Kidney epithelial cell (primary cell): ENCODE data around the gene DOCK3. TPM values are rescaled to one million over a fixed set of nuclear protein-coding genes. Genes with fewer than 3 reads are reported as not detected.
"Not testable (repeated sequence)": the region's sequence is repeated elsewhere in the genome, so short reads cannot be mapped to it uniquely, and the experiment has no call there.

Source experiments
- DNase-seq: peaks from one replicate; pipeline ENCODE4 v3.0.0-alpha.2; 2010; ENCODE audit warnings: low read depth
- H3K27me3 ChIP-seq: 2 replicates; pipeline ENCODE4 v1.6.0; 2011; ENCODE audit warnings: low read length; ENCODE audit not compliant: control insufficient read depth, insufficient read depth
- H3K36me3 ChIP-seq: 2 replicates; pipeline ENCODE4 v1.5.1; 2011; ENCODE audit warnings: low read length; ENCODE audit not compliant: control insufficient read depth, insufficient read depth
- H3K4me3 ChIP-seq: 2 replicates; pipeline ENCODE4 v1.5.1; 2011; ENCODE audit warnings: low read depth, mild to moderate bottlenecking, control low read depth, low read length
- total RNA-seq: library from RNA; depleted of rRNA; stranded (reverse); fragments of >200 nt; gene quantifications from 2 replicates; pipeline ENCODE4 v1.2.3, GENCODE V29; 2015
- TF ChIP-seq, protein P1 (sequence below): IDR thresholded peaks from 2 replicates; pipeline ENCODE4 v1.5.1; 2011; ENCODE audit warnings: mild to moderate bottlenecking, moderate library complexity, low read length, control low read depth, inconsistent platforms; ENCODE audit not compliant: insufficient read depth, poor library complexity, severe bottlenecking

DOCK3 gene
- total RNA-seq, 1 donor from 2014 or later = 1.7 TPM

DNA sequence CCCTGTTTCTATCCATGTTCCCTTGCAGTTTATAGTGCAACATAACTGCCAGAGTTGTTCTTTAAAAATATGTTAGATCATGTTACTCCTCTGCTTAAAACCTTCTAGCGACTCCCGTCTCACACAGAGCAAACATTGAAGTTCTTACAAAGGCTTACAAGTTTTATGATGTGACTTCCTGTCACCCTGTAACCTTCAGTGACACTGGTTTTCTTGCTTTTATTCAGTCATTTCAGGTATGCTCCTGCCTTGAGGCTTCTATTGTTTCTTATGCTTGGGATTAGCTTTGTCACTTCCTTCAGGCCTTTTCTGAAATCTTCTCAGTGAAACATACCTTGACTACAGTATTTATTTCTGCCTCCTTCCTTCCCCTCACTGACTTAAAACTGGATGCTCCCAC lies 252.1 kb downstream of the DOCK3 start:
- Histone ChIP-seq H3K4me3 (no peak overlapping the region), H3K36me3 (no peaks in the 10 kb centered on the region), H3K27me3 (no peaks in the 10 kb centered on the region)
- TF ChIP-seq, protein P1, sequence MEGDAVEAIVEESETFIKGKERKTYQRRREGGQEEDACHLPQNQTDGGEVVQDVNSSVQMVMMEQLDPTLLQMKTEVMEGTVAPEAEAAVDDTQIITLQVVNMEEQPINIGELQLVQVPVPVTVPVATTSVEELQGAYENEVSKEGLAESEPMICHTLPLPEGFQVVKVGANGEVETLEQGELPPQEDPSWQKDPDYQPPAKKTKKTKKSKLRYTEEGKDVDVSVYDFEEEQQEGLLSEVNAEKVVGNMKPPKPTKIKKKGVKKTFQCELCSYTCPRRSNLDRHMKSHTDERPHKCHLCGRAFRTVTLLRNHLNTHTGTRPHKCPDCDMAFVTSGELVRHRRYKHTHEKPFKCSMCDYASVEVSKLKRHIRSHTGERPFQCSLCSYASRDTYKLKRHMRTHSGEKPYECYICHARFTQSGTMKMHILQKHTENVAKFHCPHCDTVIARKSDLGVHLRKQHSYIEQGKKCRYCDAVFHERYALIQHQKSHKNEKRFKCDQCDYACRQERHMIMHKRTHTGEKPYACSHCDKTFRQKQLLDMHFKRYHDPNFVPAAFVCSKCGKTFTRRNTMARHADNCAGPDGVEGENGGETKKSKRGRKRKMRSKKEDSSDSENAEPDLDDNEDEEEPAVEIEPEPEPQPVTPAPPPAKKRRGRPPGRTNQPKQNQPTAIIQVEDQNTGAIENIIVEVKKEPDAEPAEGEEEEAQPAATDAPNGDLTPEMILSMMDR = no peak
- no peak for DNase-seq

GRCh38 chr3:50930371-50931208 lies 255.9 kb downstream of the DOCK3 start:
- DNase-seq = no peak
- no peaks in the 10 kb centered on the region for H3K27me3 ChIP-seq
- no peak overlapping the region for H3K4me3 ChIP-seq
- TF ChIP-seq, protein P1 = no peak
- no peaks in the 10 kb centered on the region for H3K36me3 ChIP-seq

GRCh38 chr3:50932918-50933317 lies 258.2 kb downstream of the DOCK3 start:
- H3K4me3 ChIP-seq, DNase-seq, H3K27me3 ChIP-seq, H3K36me3 ChIP-seq: not testable (repeated sequence)

DNA sequence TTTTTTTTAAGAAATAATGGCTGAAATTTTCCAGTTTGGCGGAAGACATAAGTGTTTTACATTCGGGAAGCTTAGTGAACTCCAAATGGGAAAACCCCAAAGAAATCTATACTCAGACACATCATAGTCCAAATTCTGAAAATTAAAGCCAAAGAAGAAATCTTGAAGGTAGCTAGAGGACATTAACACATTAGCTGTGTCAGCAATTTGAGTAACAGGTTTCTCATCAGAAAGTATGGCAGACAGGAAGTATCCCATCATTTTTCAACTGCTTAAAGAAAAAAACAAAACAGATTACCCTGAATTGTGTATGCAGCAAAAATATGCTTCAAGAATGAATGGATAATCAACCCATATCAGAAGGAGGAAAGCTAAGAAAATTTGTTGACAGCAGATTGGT lies 261.7 kb downstream of the DOCK3 start:
- no peak for DNase-seq
- no peaks in the 10 kb centered on the region for H3K27me3 ChIP-seq
- no peaks in the 10 kb centered on the region for H3K36me3 ChIP-seq
- TF ChIP-seq, protein P1 = no peak
- H3K4me3 ChIP-seq = no peak overlapping the region

DNA sequence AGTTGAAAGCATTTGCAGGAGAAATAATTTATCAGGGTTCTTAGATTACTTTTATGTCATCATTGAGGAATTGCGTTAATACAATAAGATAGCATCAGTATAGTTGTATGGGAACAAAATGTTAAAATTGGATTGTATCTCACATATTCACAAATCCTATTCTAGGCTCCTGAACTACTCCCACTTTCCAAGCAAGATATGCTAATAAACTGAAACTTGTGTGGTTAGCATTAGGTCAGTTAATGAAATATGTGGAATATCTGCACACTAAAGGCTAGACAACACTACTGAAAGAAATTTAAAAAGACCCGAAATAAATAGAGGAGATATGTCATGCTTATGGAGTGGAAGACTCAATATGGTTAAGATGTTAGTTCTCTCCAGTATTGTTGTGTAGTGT lies 272.7 kb downstream of the DOCK3 start:
- no peak for DNase-seq
- H3K4me3 ChIP-seq = no peak overlapping the region
- H3K36me3 ChIP-seq = no peaks in the 10 kb centered on the region
- no peaks in the 10 kb centered on the region for H3K27me3 ChIP-seq
- TF ChIP-seq, protein P1 = no peak

DNA sequence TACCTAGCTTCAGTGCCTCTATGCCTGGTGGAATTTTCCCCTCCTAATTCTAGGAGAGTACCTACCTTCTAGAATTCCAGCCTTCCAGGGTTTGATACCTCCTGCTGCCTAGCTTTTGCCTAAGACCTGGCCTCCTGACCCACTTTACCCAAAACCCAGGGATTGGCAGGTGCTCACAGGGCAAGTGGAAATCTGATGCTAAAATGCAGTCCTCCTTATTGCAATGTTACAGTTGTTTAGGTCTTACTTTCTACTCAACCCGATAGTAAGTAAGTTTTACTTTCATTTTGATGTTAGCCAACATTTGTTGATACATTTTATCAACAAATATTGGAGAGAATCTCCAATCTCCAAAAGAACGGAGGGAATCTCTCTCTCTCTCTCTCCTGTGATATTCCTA lies 275.9 kb downstream of the DOCK3 start:
- no peak overlapping the region for H3K4me3 ChIP-seq
- H3K27me3 ChIP-seq = no peaks in the 10 kb centered on the region
- DNase-seq = no peak
- TF ChIP-seq, protein P1 = no peak
- no peaks in the 10 kb centered on the region for H3K36me3 ChIP-seq
